Fibroblast of mammary gland (primary cell): ENCODE measurements around the gene NFKB1.

Source experiments
- DNase-seq: peaks from one replicate; pipeline ENCODE4 v3.0.0-alpha.2; 2010; ENCODE audit warnings: low read depth
- H3K4me3 ChIP-seq: 2 replicates; pipeline ENCODE4 v1.5.1; 2011; ENCODE audit warnings: low read depth, mild to moderate bottlenecking, low read length, moderate library complexity; ENCODE audit not compliant: control insufficient read depth
- TF ChIP-seq, protein P1 (sequence below): conservative IDR thresholded peaks from 2 replicates; pipeline ENCODE4 v1.5.1; 2011; ENCODE audit warnings: low read depth, low read length, inconsistent platforms; ENCODE audit not compliant: control insufficient read depth, insufficient read depth

The NFKB1 gene

DNA sequence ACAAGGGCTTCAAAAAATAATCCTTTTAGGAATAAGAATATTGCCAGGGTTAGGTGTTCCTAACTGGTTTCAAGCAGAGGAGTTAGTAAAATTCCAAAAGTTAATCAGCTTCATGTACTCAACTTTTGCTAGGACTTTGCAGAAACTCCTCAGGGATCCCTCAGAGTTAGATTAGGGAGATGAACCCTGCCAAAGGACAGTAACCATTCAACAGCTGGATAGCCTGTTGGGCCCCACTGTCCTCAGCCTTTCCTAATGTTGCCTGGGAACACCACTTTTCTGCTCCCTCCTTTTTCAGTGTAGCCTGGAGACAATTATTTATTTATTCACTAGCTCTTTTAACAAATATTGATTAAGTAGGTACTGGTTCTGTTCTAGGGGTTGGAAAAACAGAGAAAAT lies 53.8 kb downstream of the NFKB1 start:
- H3K4me3 ChIP-seq = no peak overlapping the region
- no peak for DNase-seq
- TF ChIP-seq, protein P1, sequence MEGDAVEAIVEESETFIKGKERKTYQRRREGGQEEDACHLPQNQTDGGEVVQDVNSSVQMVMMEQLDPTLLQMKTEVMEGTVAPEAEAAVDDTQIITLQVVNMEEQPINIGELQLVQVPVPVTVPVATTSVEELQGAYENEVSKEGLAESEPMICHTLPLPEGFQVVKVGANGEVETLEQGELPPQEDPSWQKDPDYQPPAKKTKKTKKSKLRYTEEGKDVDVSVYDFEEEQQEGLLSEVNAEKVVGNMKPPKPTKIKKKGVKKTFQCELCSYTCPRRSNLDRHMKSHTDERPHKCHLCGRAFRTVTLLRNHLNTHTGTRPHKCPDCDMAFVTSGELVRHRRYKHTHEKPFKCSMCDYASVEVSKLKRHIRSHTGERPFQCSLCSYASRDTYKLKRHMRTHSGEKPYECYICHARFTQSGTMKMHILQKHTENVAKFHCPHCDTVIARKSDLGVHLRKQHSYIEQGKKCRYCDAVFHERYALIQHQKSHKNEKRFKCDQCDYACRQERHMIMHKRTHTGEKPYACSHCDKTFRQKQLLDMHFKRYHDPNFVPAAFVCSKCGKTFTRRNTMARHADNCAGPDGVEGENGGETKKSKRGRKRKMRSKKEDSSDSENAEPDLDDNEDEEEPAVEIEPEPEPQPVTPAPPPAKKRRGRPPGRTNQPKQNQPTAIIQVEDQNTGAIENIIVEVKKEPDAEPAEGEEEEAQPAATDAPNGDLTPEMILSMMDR = no peak

DNA sequence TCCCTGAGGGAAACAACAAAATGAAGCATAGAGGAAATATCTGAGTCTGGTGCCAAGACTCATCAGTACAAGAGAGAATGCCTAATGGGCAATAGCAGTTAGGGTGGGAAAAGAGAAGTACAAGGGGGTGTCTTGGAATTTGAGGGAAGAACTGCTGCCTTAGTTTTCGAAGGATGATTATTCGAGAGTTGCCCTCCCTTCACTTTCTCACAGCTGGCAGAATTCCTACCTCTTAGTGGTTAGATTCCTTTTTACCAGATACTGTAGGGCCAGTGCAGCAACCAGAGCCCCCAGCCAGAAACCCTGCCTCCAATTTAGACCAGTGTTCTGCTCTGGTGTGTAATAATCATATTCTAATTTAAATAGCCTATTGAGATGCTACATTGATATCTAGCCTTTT lies 56.5 kb downstream of the NFKB1 start:
- TF ChIP-seq, protein P1 = no peak
- no peak overlapping the region for H3K4me3 ChIP-seq
- no peak for DNase-seq

DNA sequence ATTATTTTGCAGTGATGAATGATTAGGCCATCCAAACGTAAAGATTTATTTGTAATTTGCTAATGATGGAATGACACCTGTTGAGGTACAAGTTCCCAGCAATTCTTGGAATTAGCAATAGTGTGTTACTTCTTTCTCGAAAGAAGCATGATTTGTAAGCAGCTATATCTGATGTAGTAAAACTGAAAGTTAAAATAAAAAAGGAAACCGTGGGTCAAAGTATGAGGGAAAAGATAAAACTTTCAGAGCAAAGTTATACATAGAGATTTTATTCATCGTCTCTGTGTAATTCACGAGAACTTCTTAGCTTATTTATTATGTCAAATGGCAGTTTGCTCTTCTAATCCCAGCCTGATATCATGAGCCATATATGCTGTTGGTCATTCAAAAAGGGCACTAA lies 59.0 kb downstream of the NFKB1 start:
- no peak overlapping the region for H3K4me3 ChIP-seq
- TF ChIP-seq, protein P1 = no peak
- no peak for DNase-seq

DNA sequence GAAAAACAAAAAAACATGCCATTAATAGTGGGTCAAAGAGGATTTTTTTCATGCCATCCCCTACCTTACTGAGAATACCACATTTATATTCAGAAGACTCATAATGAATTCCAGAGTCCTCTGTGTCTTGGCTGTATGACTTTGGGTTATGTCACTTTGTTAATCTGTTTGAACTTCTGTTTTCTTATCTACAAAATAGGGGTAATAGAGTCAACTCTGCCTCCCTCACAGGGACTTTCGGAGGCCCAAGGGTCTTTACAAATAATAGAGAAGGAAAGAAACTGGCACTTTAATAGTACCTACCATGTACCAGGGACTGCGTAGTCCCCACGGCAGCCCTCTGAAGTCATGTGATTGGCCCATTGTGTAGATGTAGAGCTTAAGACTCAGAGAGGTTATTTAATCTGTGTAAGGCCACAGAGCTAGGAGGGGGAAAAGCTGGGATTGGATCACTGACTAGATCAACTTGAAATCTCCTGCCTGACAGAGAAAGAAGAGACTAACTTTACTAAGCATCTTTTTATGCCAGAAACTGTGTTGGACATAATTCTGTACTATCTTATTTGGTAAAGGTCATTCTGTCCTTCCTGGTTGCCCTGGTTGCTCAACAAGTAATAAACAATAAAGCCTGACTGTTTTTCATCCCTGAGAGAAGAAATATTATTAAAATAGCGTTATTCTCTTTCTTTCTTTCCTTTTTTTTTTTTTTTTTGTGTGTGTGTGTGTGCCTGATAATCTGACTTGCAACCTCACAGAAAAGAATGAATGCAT lies 59.6 kb downstream of the NFKB1 start:
- TF ChIP-seq, protein P1 = no peak
- no peak for DNase-seq
- H3K4me3 ChIP-seq = no peak overlapping the region

DNA sequence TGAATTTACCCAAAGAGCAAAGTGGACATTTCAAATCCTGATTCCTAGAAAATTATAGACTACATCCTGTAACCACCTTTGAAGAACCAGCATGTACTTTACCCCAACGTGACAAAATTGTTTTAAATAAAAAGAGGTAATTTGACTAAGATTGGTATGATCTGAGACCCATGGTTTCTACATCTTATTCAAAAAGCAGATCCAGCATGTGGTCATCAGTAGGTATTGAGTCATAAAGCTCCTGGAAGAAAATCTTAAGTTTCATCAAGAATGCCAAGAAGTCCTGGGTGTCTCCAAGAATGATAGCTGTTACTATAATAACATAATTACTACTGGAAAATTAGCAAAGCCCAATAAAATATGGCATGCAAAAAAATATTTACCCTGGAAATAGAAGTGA lies 61.8 kb downstream of the NFKB1 start:
- no peak overlapping the region for H3K4me3 ChIP-seq
- peak; percentile 61 for DNase-seq
- TF ChIP-seq, protein P1 = no peak

DNA sequence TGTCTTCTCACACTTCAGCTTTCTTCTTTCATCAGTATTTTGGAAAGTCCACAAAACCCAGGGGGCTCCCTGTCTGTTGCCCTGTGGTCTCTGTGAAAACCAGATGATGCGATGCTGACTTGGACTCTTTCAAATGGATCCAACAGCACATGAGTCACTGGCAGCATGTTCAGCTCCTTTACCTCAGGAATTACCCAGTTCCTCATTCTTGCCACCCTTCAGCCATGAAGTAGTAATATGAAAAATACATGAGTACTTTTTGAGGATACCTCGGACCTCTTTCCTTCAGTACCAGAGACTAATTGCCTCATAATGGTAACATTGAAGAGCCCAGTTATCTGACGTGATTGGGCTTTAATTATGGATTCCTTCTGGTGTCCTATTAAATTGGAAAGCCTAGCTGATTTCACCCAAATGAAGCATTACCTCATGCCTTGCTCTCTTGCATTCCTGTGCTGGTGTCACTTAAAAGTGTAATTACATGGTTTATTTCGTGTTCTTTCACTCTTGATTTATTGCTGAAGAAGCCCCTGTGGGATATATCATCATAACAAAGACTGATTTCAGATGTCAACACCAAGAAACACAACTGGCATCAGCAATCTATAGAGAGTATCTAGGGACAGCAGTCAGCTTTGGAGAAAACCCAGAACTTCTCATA lies 63.4 kb downstream of the NFKB1 start:
- peak; percentile 88 for DNase-seq
- TF ChIP-seq, protein P1 = no peak
- H3K4me3 ChIP-seq = no peak overlapping the region
